HG03045 (cell line): ENCODE results near the gene CENPU.
"Not testable (repeated sequence)": the region's sequence is repeated elsewhere in the genome, so short reads cannot be mapped to it uniquely, and the experiment has no call there.

ENCODE experiments used
- ATAC-seq: cut with Tn5 transposase; IDR thresholded peaks from one replicate; pipeline ENCODE4 v1.9.1; 2021; ENCODE audit warnings: mild to moderate bottlenecking, moderate library complexity; ENCODE audit not compliant: unreplicated experiment

Gene CENPU, protein sequence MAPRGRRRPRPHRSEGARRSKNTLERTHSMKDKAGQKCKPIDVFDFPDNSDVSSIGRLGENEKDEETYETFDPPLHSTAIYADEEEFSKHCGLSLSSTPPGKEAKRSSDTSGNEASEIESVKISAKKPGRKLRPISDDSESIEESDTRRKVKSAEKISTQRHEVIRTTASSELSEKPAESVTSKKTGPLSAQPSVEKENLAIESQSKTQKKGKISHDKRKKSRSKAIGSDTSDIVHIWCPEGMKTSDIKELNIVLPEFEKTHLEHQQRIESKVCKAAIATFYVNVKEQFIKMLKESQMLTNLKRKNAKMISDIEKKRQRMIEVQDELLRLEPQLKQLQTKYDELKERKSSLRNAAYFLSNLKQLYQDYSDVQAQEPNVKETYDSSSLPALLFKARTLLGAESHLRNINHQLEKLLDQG

DNA sequence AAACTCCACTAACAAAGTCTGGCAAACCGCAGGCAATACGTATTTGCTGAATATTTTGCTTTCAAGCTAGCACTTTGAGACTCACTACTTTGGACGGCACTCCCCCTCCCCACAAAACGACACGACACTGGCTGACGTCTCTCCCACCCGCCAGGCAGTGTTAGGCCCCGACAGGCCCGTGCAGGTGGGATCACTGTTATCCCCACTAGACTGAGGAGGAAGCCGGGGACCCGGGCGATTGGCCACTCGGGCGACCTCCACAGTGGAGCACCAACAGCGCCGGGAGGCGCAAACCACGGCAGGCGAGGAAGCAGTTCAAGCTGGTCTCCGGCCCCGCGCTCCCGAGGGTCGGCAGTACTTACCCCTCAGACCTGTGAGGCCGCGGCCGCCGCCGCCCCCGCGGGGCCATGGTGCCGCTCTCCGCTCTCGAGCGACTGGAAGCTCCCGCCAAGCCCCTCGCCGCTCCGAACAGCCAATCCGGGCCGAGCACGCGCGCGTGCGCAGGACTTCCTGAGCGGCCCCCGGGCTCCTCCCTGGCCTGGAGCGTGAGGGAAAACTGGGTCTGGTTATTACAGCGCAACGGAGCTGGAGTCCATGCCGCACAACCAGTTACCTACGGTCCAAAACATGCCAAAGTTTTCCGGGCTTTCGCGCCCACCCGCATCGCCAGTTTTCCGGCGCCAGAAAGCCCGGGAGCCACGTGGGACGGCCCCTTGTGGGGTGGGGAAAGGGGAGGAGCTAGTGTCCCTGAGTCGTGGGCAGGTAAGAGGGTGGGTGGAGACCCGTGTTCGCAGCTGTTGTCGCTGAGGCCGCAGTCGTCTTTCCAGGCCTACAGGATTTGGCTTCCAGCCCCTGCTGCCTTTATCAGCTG, at the start of gene CENPU:
Gene CENPU, minus strand, starts transcription at position 443 of the 871 bp plus-strand sequence. Its CDS starts 34 bp downstream, at position 409.
- peak; percentile 94 for ATAC-seq

DNA sequence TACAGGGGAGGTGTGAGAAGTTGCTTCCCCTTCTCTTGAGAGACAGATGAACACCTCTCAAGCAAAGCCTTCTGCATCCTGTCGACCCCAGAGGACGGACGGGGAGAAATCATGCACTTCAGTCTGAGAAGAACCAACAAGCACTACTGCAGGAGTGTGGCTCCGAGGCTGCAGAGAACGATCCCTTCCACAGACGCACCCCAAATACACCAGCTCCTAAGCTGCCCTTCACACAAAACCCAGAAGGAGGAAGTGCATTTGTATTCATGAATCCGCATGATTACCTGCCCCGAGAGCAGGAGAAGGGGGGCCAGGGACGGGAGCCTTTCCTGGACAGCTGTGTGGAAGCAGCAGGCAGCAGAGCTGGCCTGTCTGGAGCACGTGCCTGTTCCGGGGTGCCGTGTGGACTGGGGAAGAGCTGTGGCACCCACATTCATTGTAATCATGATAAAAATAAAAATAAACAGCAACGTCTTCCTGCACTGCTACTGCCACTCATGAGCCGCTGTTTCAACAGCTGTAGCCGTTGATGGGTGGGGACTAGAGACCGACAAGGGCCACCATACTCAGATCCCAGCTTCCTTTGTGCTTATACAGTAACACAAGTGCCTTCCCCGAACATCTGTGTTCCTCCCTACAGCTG, 49.0 kb upstream of the CENPU start:
- no peak for ATAC-seq

DNA sequence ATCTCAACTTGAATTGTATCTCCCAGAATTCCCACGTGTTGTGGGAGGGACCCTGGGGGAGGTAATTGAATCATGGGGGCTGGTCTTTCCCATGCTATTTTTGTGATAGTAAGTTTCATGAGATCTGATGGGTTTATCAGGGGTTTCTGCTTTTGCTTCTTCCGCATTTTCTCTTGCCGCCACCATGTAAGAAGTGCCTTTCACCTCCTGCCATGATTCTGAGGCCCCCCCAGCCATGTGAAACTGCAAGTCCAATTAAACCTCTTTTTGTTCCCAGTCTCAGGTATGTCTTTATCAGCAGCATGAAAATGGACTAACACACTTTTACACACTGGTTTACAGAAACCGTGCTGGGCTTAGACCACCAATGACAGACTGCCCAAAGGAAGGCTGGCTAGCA, 45.3 kb upstream of the CENPU start:
- ATAC-seq = not testable (repeated sequence)

DNA sequence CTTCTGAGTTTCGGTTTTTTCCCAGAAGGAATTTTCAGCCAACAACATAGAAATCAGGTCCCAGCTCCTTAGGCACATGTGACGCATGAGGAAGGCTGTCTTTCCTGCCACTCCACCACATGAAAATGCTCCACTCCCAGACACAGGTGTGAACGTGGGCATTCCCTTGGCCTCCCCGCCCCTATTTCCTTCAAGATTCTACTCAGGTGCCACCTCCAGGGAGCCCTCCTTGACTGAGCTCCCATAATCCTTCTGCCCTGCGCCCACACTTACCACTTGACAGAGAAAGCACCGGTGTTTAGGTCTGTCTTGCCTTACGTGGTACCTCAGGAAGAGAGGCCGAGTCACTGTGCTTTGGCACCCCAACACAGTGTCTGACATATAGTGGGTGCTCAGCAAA, 44.4 kb upstream of the CENPU start:
- ATAC-seq = no peak

DNA sequence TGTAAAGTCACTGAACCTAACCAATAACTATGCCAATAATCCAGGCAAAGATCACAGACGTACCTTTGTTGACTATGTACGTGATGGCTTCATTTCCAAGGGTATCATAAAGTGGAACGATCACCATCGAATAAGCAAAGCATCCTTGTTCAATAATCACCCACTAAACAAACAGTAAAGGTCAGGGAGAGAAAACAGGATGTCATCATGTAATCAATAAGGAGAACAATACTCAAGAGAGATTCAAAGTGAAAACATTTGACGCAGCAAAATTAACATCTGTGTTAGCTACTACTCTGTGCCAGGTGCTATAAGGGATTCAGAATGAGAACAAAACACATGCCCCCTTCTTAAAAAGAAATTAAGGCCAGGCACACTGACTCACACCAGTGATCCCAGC, 42.9 kb upstream of the CENPU start:
- no peak for ATAC-seq

DNA sequence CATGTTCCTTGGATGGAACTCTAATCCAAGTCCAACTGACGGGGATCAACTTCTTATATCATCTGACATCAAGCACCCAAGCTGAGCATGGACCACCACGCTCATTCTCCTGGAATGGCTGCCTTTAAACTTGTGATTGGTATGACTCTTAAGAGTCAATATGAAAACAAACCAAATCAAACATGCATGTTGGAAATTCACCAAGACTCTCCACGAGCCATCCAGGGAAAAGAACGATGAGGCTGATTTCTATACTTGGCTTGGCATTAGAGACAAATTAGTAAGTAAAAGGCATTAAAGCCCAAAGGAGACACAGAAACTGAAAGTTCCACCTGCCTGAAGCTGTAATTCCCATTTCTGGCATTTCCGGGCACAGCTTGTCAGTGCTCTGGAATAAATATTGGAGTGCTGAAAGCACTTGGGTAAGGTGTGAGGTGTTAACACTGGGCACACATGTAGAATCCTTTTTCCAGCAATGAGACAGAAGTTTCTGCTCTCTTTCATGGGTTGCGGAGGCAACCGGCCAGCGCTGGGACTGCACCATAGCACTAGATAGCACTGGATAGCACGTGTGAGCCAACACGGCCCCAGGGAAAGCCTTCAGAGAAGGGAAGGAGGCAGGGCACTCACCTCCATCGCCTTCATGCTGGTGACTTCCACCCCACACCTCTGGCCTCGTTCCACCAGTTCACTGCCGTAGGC, 42.1 kb upstream of the CENPU start:
- no peak for ATAC-seq

DNA sequence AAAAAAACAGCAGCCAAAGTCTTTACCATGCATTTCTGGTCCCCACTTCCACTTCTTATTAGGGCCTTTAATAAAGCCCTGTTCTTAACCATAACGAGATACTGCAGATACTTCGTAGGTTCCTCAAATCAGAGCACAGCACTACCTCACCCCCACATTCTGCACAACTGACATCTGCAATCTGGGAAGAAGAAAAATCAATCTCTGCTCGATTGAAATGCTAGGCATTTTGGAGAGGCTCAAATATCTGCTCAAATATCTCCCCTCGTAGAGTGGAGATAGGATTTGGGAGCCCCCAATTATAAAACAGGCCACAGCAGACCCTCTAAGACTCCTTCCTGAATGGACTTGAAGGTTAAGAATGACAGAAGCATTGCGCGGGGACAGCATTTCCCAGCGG, 40.3 kb upstream of the CENPU start:
- ATAC-seq = no peak

DNA sequence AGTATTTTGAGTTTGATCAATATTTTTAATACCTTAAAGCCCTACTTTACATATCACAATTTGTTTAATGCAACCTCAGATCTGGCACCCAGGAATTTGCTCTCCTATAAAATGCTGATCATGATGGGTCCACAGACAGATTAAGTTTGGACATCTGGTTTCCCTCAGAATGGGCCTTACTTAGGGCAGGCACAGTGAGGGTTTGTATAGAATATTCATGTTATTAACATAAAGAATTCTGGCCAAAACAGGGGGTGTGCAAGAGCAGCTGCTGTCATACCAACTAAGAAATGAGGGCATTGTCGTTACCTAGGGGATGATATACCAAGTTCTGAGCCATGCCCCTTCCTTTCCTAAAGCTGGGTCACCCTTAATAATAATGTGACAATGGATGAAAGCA, 37.5 kb upstream of the CENPU start:
- no peak for ATAC-seq

DNA sequence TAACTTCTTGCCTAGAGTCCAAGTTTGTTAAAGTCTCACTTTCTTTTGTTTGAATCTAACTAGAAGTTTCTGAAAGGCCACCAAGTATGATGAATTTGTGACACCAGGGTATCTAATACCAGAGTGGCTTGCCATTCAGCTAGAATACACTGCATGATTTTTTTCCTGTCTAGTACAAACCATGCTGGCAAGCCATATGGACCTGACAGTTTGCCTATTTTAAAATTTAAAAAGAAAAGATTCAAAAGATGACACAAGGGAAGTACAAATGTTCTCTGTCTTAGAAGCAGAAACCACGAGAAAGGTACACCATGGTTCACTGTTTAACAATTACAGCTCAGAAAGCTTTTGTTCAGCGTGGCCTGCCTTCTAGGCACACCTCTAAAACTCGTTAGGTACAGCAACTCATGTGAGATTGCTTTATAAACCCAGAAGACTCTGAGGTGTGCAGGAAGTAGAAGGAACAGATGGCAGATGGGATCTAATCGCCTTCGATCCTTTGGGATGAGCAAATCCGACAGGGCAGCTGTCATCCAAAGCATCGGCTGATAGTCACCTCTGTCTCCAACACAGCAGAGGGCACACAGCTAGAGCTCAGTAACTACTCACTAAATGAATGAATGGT, 35.4 kb upstream of the CENPU start:
- ATAC-seq = no peak

DNA sequence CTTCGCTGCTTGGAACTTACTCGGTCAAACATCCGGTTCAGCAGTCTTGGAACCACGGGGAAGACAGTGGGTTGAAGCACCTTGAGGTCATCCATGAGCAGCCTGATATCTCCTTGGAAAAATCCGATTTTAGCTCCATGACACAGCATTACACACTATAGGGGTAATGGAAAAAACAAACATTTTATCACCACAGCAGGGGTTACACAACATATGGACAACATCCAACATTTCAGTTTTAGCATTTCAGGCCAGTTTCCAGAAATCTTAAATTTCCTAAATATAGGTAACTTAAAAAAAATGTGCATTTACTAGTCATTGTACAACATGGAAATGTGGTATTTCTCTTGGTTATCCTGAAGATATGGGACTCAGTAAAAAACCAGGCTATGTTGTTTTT, 34.4 kb upstream of the CENPU start:
- no peak for ATAC-seq

DNA sequence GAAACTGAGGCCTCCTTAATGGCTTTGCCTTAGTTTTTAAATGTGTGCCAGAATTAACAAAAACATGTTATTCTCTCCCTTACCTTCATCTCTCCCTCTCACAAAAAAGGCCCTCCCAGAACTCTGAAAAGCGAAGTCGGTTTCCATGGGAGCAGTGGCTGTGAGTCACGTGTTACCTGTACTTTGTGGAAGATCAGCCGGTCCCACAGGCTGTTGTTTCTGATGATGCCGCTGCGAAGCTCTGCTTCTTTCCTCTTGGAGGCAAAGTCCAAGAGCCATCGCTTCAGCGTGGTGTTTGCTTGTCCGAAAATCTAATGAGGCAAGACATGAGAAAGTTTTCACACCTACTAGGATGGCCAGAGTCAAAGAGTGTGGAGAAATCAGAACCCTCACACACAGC, 32.5 kb upstream of the CENPU start:
- no peak for ATAC-seq

DNA sequence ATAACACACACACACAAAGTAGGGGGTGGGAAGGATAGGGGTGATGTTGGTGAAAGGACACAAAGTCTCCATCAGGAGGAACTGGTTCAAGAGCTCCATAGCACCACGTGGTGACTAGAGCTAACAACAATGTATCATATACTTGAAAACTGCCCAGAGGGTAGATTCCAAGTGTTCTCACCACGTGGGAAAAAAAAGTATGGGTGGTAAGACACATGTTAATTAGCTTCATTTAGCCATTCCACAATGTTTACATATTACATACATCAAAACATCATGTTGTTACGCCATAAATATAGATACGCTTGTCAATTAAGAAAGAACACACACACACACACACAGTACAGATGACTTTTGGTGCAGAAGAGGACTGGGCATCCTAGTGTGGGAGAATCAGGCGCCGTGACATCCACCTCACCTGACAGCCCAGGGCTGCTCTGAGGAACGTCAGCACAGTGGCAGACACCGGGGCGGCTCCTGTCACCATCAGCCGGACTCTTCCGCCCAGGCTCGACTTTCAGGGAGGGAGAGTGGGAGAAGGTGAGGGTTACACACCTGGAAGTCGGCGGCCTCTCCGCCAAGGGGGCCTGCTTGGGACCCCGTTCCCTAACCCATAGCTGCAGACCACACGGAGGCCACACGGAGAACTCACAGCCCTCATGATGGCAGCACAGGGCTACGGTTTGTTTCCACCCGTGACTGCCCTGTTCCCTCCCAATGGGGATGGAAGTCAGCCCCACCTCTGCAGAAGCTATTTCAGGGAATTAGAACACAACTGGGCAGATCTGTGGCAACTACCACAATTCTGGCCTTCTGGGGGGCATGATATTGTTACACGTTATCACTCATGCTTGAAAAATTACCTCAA, 31.8 kb upstream of the CENPU start:
- ATAC-seq = no peak

DNA sequence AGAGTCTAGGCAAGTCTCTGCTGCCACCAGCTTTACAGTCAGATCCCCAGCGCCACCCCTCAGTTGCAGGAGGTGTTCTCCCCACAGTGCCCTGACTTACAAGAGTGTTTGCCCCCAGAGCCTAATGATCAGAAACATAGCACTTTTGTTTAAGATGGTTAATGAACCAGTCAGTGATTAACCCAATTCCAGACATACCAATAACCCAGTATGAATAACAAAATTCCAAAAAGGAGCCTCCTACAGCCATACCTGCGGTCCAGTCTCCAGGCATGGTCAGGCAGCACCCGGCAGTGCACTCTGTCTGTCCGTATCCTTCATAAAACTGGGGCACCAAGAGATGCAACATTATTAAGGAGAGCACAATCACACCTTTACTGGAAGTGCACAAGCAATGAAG, 30.7 kb upstream of the CENPU start:
- no peak for ATAC-seq

DNA sequence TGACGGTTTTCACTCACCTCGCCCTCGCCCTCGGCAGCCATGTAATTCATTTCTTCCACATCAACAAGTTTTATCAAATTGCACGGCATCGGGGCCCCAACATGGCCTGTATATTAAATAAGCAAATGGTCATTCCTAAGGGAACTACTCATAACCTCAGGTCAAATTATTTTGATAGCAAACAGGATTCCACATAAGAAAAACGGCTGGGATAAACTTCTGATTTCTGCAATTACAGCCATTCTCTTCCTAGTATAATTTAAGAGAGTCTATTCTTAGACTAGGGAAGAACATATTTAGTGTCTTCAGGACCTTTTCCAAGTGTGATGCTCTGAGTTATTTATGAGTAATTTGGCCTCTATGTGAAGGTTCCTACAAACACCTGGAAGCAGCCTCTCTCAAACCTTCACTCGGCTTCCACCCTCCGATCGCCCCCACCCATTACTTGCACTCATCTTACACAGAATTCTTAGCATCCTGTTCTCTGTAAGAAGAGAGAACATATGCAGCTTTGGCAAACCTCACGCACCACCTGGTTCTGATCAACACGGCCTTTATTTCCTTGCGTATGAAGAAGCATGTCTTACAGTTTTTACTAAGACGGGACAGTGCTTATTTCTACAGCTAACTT, 29.4 kb upstream of the CENPU start:
- ATAC-seq = no peak

DNA sequence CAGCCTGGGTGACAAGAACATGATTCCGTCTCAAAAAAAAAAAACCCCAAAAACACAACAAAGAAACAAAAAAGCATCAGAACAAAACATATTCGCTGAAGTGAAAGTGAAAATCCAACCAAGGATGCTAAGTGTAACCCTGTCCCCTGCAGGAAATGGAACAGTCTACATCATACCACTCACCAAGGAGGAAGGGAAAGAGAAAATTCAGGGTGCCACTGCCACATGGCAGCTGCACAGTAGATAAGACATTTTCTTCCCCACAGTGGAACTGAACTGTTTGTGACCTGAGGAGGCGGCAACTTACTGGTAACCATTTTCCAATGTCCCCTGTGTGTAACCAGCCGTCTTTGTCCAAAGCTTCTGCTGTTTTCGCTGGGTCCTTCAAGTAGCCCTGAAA, 28.2 kb upstream of the CENPU start:
- peak; percentile 74 for ATAC-seq

DNA sequence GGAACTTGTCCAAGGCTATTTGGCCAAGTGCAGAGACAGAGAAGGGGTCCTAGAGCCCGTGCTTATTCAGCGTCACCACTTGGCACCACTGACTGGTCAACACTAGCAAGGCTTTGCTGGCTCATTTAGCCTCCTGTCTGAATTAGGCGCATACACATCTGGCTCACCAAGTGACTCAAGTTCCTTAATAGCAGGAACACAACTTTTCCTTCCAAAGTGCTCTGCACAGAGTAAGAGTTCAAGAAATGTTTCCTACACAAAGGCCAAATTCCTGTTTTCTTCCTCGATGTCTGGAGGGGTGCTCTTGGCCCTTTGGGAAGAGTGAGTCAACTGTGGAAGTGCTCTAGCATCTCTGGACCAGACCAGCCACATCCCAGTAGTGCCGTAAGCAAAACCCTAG, 26.8 kb upstream of the CENPU start:
- no peak for ATAC-seq

DNA sequence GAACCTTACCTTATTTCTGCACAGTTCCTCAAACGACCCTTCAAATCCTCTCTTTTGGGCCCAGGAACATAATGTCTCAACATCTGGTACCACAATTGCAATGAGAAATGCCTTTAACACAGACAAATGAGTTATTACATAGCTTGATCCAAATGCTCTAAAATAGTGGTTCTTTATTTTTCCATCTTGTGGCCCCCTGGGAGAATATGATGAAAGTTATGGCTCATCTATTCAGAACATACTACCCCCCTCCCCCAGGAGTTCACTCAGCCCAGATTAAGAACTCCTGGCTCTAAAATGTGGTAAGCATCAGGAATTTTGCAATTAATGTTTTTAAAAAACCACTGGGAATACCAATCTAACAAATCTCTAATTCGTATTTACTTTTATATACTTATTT, 23.9 kb upstream of the CENPU start:
- ATAC-seq = no peak

DNA sequence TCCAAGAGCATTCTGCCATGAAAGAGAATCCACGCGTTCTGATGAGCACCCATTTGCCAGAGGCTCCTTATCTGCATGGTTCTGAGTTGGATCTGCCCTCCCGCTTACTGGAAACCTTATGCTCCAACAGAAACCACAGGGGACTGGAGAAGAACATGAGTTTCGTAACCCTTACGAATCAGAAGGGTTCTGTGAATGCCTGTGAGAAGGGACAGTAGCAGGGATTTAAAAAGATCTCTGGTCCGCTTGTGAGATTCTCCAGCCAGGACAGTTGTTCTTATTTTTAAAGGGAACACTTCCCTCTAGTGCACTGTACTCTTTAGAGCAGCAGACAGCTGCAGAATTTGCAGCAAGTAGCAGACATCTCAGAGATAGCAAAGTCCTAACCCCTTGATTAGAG, 22.5 kb upstream of the CENPU start:
- no peak for ATAC-seq

DNA sequence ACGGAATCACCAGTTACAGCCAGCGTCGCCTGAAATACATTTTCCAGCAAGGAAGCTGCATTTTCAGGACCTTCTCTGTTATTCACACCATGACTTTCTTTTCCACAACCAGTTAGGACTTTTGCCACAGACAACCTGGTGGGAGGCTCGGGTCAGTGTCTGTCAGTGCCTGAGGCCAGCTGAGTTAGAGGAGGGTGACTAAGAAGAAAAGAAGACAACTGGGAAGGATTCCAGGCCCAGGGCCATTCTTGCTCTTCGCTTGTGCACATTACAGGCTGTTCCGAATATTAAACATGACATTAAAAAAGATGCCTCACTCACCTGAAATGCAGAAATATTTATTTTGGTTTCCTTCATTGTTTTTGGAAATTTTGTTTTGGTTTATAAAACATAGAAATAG, 21.4 kb upstream of the CENPU start:
- ATAC-seq = no peak
